Measurements from ENCODE around the gene PLCG1.
"Not testable (repeated sequence)": the region's sequence is repeated elsewhere in the genome, so short reads cannot be mapped to it uniquely, and the experiment has no call there.

The PLCG1 gene

DNA sequence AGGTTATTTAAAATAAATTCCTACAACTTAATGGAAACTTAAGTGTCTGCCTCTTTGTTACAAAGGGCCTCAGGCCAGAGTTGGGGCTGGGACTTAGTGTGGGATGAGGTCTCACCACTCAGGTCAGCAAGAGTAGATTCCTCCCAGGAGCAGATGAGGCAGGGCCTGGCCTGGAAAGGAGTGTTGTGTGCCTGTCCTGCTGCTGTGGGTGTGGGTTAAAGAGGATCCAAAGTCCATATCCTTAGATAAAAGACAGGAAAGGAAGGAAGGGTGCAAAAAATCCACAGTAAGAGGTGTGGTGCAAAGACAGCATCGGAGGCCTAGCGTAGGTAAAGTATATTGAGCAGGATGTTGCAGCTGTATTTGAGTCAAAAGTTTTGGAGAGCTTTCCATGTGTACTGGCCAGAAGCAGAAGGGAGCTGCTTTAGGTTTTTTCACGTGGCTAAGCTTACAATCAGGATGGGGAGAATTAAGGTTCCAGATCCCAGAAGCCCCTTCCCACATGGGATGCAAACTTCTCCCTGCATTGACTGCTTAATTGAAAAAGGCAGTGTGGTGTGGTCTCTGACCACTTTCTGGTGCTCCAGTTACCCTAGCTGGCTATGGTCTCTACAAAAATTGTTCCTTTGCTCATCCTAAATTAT is 12.8 kb upstream of the PLCG1 start:
- TF ChIP-seq, protein P1, sequence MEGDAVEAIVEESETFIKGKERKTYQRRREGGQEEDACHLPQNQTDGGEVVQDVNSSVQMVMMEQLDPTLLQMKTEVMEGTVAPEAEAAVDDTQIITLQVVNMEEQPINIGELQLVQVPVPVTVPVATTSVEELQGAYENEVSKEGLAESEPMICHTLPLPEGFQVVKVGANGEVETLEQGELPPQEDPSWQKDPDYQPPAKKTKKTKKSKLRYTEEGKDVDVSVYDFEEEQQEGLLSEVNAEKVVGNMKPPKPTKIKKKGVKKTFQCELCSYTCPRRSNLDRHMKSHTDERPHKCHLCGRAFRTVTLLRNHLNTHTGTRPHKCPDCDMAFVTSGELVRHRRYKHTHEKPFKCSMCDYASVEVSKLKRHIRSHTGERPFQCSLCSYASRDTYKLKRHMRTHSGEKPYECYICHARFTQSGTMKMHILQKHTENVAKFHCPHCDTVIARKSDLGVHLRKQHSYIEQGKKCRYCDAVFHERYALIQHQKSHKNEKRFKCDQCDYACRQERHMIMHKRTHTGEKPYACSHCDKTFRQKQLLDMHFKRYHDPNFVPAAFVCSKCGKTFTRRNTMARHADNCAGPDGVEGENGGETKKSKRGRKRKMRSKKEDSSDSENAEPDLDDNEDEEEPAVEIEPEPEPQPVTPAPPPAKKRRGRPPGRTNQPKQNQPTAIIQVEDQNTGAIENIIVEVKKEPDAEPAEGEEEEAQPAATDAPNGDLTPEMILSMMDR (IDR thresholded peaks at IDR 0.05; ENCODE audit: low read length, missing control alignments), result no peak

DNA sequence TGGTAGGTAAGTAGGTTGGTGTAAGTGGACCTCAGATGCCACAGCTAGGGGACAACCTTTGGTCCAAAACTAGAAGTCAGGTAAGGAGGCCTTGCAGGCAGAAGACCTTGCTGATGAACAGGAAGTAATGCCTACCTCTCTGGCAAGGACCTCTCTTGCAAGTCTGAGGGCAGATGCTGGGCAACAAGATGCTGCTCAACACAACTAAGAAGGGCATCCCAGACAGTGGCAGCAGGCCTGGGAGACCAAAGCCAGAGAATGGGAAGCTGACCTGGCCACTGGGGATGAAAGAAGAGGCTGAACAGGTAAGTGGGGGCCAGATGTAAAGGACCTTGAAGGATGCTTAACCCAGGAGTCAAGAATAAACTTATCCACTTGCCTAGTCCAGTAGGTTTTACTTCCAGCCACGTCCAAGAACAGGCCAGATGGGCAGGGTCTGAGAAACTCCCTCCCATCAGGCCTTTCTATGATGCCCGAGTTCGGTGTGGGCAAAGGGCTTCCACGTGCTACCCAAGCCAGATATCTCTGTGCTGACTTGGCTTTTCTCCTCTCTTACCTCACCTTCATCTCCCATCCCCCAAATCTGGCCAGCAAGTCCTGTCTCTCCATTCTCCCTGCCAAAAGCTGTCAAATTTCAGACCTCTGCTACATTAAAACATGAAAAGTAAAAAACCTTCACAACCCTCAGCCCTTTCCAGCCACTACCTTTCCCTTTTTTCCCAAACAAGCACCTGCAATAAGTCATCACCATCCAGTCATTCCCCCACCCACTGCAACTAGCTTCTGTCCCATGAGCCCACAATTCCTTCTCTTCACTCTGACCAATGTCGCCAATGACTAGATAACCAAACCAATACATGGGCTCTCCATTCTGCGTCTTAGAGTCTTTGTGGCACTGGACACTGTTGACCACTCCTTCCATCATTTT is 11.5 kb upstream of the PLCG1 start:
- TF ChIP-seq, protein P1 (IDR thresholded peaks at IDR 0.05; ENCODE audit: low read length, missing control alignments), result no peak
- no peak for DNase-seq (ENCODE audit: low read depth)
- H3K4me3 ChIP-seq (replicated peaks; ENCODE audit: low read depth, low read length), result no peak overlapping the region

More for the DNA sequence above, 12.8 kb upstream of the PLCG1 start:
- DNase-seq (ENCODE audit: low read depth), result no peak
- no peak overlapping the region for H3K4me3 ChIP-seq (replicated peaks; ENCODE audit: low read depth, low read length)

DNA sequence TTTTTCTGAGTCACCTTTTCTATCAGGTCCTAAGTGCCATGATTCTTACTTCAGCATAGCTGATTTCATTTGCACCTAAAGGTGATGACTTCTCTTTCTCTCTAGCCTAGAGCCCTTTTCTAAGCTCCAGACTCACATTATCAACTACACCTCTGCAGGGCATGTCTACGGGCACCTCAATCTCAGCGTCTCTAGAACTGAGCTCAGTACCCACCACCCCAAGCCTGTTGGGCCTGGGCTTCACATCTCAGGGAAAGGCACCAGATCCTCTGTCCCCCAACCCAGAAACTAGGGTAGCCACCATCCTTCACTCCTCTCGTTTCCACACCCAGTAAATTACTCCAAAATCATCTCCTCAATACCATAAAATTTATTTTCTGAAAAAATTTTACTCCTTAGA is 10.6 kb upstream of the PLCG1 start:
- no peak overlapping the region for H3K4me3 ChIP-seq (replicated peaks; ENCODE audit: low read depth, low read length)
- no peak for DNase-seq (ENCODE audit: low read depth)
- TF ChIP-seq, protein P1 (IDR thresholded peaks at IDR 0.05; ENCODE audit: low read length, missing control alignments), result no peak

DNA sequence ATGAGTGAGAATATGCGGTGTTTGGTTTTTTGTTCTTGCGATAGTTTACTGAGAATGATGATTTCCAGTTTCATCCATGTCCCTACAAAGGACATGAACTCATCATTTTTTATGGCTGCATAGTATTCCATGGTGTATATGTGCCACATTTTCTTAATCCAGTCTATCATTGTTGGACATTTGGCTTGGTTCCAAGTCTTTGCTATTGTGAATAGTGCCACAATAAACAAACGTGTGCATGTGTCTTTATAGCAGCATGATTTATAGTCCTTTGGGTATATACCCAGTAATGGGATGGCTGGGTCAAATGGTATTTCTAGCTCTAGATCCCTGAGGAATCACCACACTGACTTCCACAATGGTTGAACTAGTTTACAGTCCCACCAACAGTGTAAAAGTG is 9.0 kb upstream of the PLCG1 start:
- not testable (repeated sequence) for DNase-seq (ENCODE audit: low read depth); H3K4me3 ChIP-seq (replicated peaks; ENCODE audit: low read depth, low read length)

DNA sequence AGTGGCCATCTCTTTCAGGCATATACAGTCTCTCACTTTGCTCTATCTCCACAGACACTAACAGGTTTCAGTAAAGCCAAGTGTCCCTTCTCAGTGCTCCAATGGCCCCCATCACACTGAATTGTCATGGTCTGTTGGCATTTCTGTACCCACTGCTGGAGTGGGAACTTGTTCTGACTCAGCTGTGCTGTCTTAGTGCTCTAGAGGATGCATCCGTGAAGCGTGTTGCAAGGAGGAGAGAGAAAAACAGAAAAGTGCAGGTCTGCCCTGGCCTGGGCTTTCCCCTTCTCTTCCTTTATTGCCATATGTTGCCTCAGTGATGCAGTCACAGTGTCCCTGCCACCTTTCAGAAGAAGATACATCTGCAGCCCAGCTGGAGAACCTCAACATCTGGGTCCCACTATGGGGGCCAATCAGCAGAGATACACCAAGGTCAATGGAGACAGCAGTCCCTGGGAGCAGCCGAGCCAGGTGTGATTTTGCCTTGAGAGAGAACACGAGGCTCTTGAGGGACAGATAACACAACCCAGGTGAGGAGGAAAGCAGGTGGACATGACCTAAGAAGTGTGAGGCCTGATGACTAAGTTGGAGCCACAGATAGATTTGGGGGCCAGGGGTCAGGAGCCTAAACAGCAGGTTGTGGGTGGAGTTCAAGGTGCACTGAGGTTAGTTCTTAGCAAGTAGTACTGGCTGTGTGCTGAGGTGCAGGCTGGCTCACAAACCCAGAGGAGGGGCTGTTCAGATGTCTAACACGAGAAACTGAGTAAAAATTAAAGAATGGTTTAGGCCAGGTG is 5.6 kb upstream of the PLCG1 start:
- TF ChIP-seq, protein P1 (IDR thresholded peaks at IDR 0.05; ENCODE audit: low read length, missing control alignments), result no peak
- DNase-seq (ENCODE audit: low read depth), result no peak
- no peak overlapping the region for H3K4me3 ChIP-seq (replicated peaks; ENCODE audit: low read depth, low read length)

DNA sequence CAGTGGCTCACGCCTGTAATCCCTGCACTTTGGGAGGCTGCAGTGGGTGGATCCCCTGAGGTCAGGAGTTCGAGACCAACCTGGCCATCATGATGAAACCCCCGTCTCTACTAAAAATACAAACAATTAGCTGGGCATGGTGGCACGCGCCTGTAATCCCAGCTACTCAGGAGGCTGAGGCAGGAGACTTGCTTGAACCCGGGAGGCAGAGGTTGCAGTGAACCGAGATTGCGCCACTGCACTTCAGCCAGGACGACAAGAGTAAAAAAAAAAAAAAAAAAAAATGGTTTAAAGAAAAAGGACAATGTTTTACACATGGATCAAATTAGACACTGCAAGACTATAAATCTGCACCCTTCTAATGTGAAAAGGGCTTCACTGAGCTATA is 5.0 kb upstream of the PLCG1 start:
- not testable (repeated sequence) for DNase-seq (ENCODE audit: low read depth); H3K4me3 ChIP-seq (replicated peaks; ENCODE audit: low read depth, low read length)

DNA sequence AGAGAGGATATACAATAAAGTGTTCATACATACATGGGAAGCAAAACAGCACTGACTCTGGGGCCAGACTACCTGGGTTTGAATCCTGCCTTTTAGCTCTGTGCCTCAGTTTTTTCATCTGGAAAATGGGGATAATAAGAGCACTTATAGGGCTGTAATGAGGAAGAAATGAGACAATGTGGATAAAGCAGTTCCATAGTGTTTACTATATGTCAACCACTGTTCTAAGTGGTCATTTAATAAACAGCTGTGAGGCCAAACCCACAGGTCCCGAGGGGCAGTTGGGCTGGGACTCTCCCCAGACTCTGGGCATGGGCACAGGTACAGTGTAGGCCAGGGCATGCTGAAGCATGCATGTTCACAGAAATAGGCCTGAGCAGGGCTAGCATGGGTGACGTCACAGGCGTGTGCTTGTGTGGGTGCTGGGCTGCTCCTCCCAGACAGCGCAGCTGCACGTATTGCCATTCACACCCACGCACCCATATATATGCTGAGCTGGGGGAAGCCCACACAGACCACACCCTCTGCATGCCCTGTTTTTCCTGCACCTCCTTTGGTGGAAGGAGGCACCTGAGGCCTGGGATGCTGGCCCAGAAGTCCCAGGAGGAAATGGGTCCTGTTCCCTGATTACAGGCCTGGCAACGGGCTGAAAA is 3.5 kb upstream of the PLCG1 start:
- no peak for DNase-seq (ENCODE audit: low read depth)
- TF ChIP-seq, protein P1 (IDR thresholded peaks at IDR 0.05; ENCODE audit: low read length, missing control alignments), result no peak
- no peak overlapping the region for H3K4me3 ChIP-seq (replicated peaks; ENCODE audit: low read depth, low read length)
